HG02623 (cell line): Measurements from ENCODE around the gene DCST2.
"Not testable (repeated sequence)": the region's sequence is repeated elsewhere in the genome, so short reads cannot be mapped to it uniquely, and the experiment has no call there.

ENCODE experiments used
- ATAC-seq: cut with Tn5 transposase; IDR thresholded peaks from one replicate; pipeline ENCODE4 v1.9.1; 2021; ENCODE audit warnings: moderate library complexity; ENCODE audit not compliant: unreplicated experiment

Gene DCST2

GRCh38 chr1:154983776-154984466, 49.7 kb downstream of the DCST2 start:
- ATAC-seq: no peak

- peak; percentile 98 for ATAC-seq
Measured at GRCh38 chr1:154982897-154983648, 50.5 kb downstream of the DCST2 start, which contains the start of gene FLAD1. FLAD1 (plus strand) TSS chr1:154983344; CDS start chr1:154983695, 351 bp downstream.

GRCh38 chr1:154982341-154982740, 51.2 kb downstream of the DCST2 start:
- no peak for ATAC-seq

GRCh38 chr1:154978360-154978759, 55.2 kb downstream of the DCST2 start:
- ATAC-seq: no peak

- not testable (repeated sequence) for ATAC-seq
Measured at GRCh38 chr1:154977762-154978161, 55.8 kb downstream of the DCST2 start.

- no peak for ATAC-seq
Measured at GRCh38 chr1:154975409-154976059, 58.0 kb downstream of the DCST2 start.

GRCh38 chr1:154974808-154975408, 58.7 kb downstream of the DCST2 start:
- peak; percentile 34 for ATAC-seq

- peak; percentile 77 for ATAC-seq
Measured at GRCh38 chr1:154974102-154974807, 59.3 kb downstream of the DCST2 start, which contains the start of gene CKS1B. CKS1B (plus strand) TSS chr1:154974681; CDS start chr1:154974746, 65 bp downstream.

GRCh38 chr1:154973344-154974101, 60.1 kb downstream of the DCST2 start:
- no peak for ATAC-seq

GRCh38 chr1:154972517-154973343, 60.9 kb downstream of the DCST2 start:
- no peak for ATAC-seq

- ATAC-seq: no peak
Measured at GRCh38 chr1:154972213-154972516, 61.4 kb downstream of the DCST2 start.

- ATAC-seq: no peak
Measured at GRCh38 chr1:154971341-154971998, 62.1 kb downstream of the DCST2 start.

- no peak for ATAC-seq
Measured at GRCh38 chr1:154970631-154971340, 62.8 kb downstream of the DCST2 start, which contains the start of gene SHC1. SHC1 (minus strand) TSS chr1:154970747; CDS start chr1:154970526, 221 bp downstream.

- no peak for ATAC-seq
Measured at GRCh38 chr1:154969860-154970452, 63.6 kb downstream of the DCST2 start.

GRCh38 chr1:154969246-154969645, 64.3 kb downstream of the DCST2 start:
- ATAC-seq: no peak

GRCh38 chr1:154968731-154969130, 64.8 kb downstream of the DCST2 start:
- no peak for ATAC-seq
